ENCODE data around the gene COL5A2.

COL5A2 gene

GRCh38 chr2:189074506-189074905 lies 105.1 kb downstream of the COL5A2 start:
- no peak for DNase-seq (ENCODE audit: low read depth)
- TF ChIP-seq CTCF (IDR thresholded peaks at IDR 0.05; ENCODE audit: low read length, missing control alignments), result no peak
- H3K4me3 ChIP-seq (replicated peaks; ENCODE audit: low read depth, low read length), result no peak overlapping the region

- no peak for TF ChIP-seq CTCF (IDR thresholded peaks at IDR 0.05; ENCODE audit: low read length, missing control alignments)
- DNase-seq (ENCODE audit: low read depth), result no peak
- no peak overlapping the region for H3K4me3 ChIP-seq (replicated peaks; ENCODE audit: low read depth, low read length)
These were observed 107.5 kb downstream of the COL5A2 start for GRCh38 chr2:189072036-189072435.

GRCh38 chr2:189069855-189070619 lies 109.5 kb downstream of the COL5A2 start:
- TF ChIP-seq CTCF (IDR thresholded peaks at IDR 0.05; ENCODE audit: low read length, missing control alignments), result no peak
- H3K4me3 ChIP-seq (replicated peaks; ENCODE audit: low read depth, low read length), result no peak overlapping the region

GRCh38 chr2:189066037-189066436 lies 113.5 kb downstream of the COL5A2 start:
- TF ChIP-seq CTCF (IDR thresholded peaks at IDR 0.05; ENCODE audit: low read length, missing control alignments), result no peak
- H3K4me3 ChIP-seq (replicated peaks; ENCODE audit: low read depth, low read length), result no peak overlapping the region
- DNase-seq (ENCODE audit: low read depth), result no peak

More at GRCh38 chr2:189069855-189070619, 109.5 kb downstream of the COL5A2 start:
- DNase-seq (ENCODE audit: low read depth), result no peak

GRCh38 chr2:189060096-189060642 lies 119.4 kb downstream of the COL5A2 start:
- no peak overlapping the region for H3K4me3 ChIP-seq (replicated peaks; ENCODE audit: low read depth, low read length)
- no peak for TF ChIP-seq CTCF (IDR thresholded peaks at IDR 0.05; ENCODE audit: low read length, missing control alignments)
- no peak for DNase-seq (ENCODE audit: low read depth)

GRCh38 chr2:189057316-189057715 lies 122.2 kb downstream of the COL5A2 start:
- H3K4me3 ChIP-seq (replicated peaks; ENCODE audit: low read depth, low read length), result no peak overlapping the region
- no peak for DNase-seq (ENCODE audit: low read depth)
- no peak for TF ChIP-seq CTCF (IDR thresholded peaks at IDR 0.05; ENCODE audit: low read length, missing control alignments)

Data from fibroblast of pulmonary artery (primary cell).